ENCODE measurements around the gene P2RY8. TPM values are rescaled to one million over a fixed set of nuclear protein-coding genes. Genes with fewer than 3 reads are reported as not detected.
A peak's percentile ranks its signal among the peaks of the same experiment; 100 is the strongest.

P2RY8 gene
- polyA plus RNA-seq (2013, experiment 1 of 2) = not detected
- not detected for polyA plus RNA-seq (2013, experiment 2 of 2)

- Histone ChIP-seq H3K4ac (ENCODE audit: low read depth in 1 of 2, low read length in 2 of 2) (no peak within 1 kb of the TSS), H3K36me3 (ENCODE audit: control insufficient read depth in 1 of 2, insufficient read depth in 2 of 2, low read depth in 1 of 2, low read length in 2 of 2) (no peaks in the 10 kb centered on the region), H2BK12ac (ENCODE audit: low read length in 2 of 2) (no peak within 1 kb of the TSS), H2BK5ac (ENCODE audit: low read depth, low read length, poor library complexity, severe bottlenecking) (no peak within 1 kb of the TSS), H3K4me3 (ENCODE audit: insufficient read depth in 1 of 2, low read depth in 1 of 2, low read length in 2 of 2) (peak within 1 kb of the TSS in 1 of 2 experiments; percentile 37), H3K18ac (ENCODE audit: low read depth in 1 of 2, low read length in 2 of 2) (no peak within 1 kb of the TSS), H3K4me2 (ENCODE audit: low read length, poor library complexity, severe bottlenecking) (no peak within 1 kb of the TSS), H3K9me3 (ENCODE audit: control insufficient read depth, low read length) (no peaks in the 10 kb centered on the region), H3K79me1 (replicated peaks; ENCODE audit: low read length, poor library complexity, severe bottlenecking) (no peaks in the 10 kb centered on the region), H3K27me3 (ENCODE audit: control insufficient read depth in 1 of 2, insufficient read depth in 1 of 2, low read length in 2 of 2) (no peaks in the 10 kb centered on the region), H2AK5ac (ENCODE audit: low read length, severe bottlenecking) (no peak within 1 kb of the TSS), H3K4me1 (ENCODE audit: control insufficient read depth, insufficient read depth, low read depth, low read length) (no peaks in the 10 kb centered on the region), H3K9ac (ENCODE audit: low read length) (peak within 1 kb of the TSS; percentile 15), H2AFZ (ENCODE audit: low read depth, low read length) (no peak within 1 kb of the TSS), H3K23ac (ENCODE audit: low read length in 2 of 2) (no peak within 1 kb of the TSS), H3K14ac (ENCODE audit: low read length in 2 of 2) (no peak within 1 kb of the TSS), H3K27ac (ENCODE audit: low read length, poor library complexity, severe bottlenecking) (no peak within 1 kb of the TSS), H4K91ac (ENCODE audit: low read length) (no peak within 1 kb of the TSS), H2BK15ac (ENCODE audit: low read depth, poor library complexity, severe bottlenecking) (no peak within 1 kb of the TSS), H4K8ac (ENCODE audit: low read length) (no peak within 1 kb of the TSS), H2BK120ac (ENCODE audit: low read depth, low read length) (no peak within 1 kb of the TSS)
- no peak for DNase-seq
- WGBS = 83% methylated on average over 24 of the region's 27 CpGs
Measured at GRCh38 chrX:1537031-1537715, at the start of gene P2RY8. P2RY8 (minus strand) TSS chrX:1537185; CDS start chrX:1466558, 70,627 bp downstream.

GRCh38 chrX:1584237-1585011 is 47.4 kb upstream of the P2RY8 start:
- no peak overlapping the region for H4K91ac ChIP-seq (ENCODE audit: low read length)
- H3K23ac ChIP-seq (ENCODE audit: low read length in 2 of 2) = no peak overlapping the region
- no peak overlapping the region for H2BK12ac ChIP-seq (ENCODE audit: low read length in 2 of 2)
- no peak overlapping the region for H2AK5ac ChIP-seq (ENCODE audit: low read length, severe bottlenecking)
- no peak overlapping the region for H2AFZ ChIP-seq (ENCODE audit: low read depth, low read length)
- no peak overlapping the region for H3K4ac ChIP-seq (ENCODE audit: low read depth in 1 of 2, low read length in 2 of 2)
- no peak overlapping the region for H2BK15ac ChIP-seq (ENCODE audit: low read depth, poor library complexity, severe bottlenecking)
- H3K27ac ChIP-seq (ENCODE audit: low read length, poor library complexity, severe bottlenecking) = no peak overlapping the region
- no peaks in the 10 kb centered on the region for H3K27me3 ChIP-seq (ENCODE audit: control insufficient read depth in 1 of 2, insufficient read depth in 1 of 2, low read length in 2 of 2)
- H3K14ac ChIP-seq (ENCODE audit: low read length in 2 of 2) = no peak overlapping the region
- no peaks in the 10 kb centered on the region for H3K79me1 ChIP-seq (replicated peaks; ENCODE audit: low read length, poor library complexity, severe bottlenecking)
- no peaks in the 10 kb centered on the region for H3K9me3 ChIP-seq (ENCODE audit: control insufficient read depth, low read length)
- no peak overlapping the region for H3K9ac ChIP-seq (ENCODE audit: low read length)
- H3K4me1 ChIP-seq (ENCODE audit: control insufficient read depth, insufficient read depth, low read depth, low read length) = peaks cover 3% of the 10 kb centered on the region
- H4K8ac ChIP-seq (ENCODE audit: low read length) = no peak overlapping the region
- no peak overlapping the region for H3K4me2 ChIP-seq (ENCODE audit: low read length, poor library complexity, severe bottlenecking)
- no peak overlapping the region for H2BK120ac ChIP-seq (ENCODE audit: low read depth, low read length)
- 92% methylated on average over 6 of the region's 8 CpGs for WGBS
- no peak for DNase-seq
- H2BK5ac ChIP-seq (ENCODE audit: low read depth, low read length, poor library complexity, severe bottlenecking) = no peak overlapping the region
- no peaks in the 10 kb centered on the region for H3K36me3 ChIP-seq (ENCODE audit: control insufficient read depth in 1 of 2, insufficient read depth in 2 of 2, low read depth in 1 of 2, low read length in 2 of 2)
- no peak overlapping the region for H3K18ac ChIP-seq (ENCODE audit: low read depth in 1 of 2, low read length in 2 of 2)
- H3K4me3 ChIP-seq (ENCODE audit: insufficient read depth in 1 of 2, low read depth in 1 of 2, low read length in 2 of 2) = no peak overlapping the region

GRCh38 chrX:1582686-1583437 is 45.9 kb upstream of the P2RY8 start:
- Histone ChIP-seq H3K23ac (ENCODE audit: low read length in 2 of 2) (no peak overlapping the region), H4K8ac (ENCODE audit: low read length) (peak overlapping the region; percentile 36), H3K18ac (ENCODE audit: low read depth in 1 of 2, low read length in 2 of 2) (no peak overlapping the region), H4K91ac (ENCODE audit: low read length) (no peak overlapping the region), H3K79me1 (replicated peaks; ENCODE audit: low read length, poor library complexity, severe bottlenecking) (no peaks in the 10 kb centered on the region), H2BK15ac (ENCODE audit: low read depth, poor library complexity, severe bottlenecking) (no peak overlapping the region), H2BK12ac (ENCODE audit: low read length in 2 of 2) (no peak overlapping the region), H3K4ac (ENCODE audit: low read depth in 1 of 2, low read length in 2 of 2) (no peak overlapping the region), H3K14ac (ENCODE audit: low read length in 2 of 2) (no peak overlapping the region), H3K4me1 (ENCODE audit: control insufficient read depth, insufficient read depth, low read depth, low read length) (peaks cover 3% of the 10 kb centered on the region), H3K4me3 (ENCODE audit: insufficient read depth in 1 of 2, low read depth in 1 of 2, low read length in 2 of 2) (no peak overlapping the region), H2AFZ (ENCODE audit: low read depth, low read length) (no peak overlapping the region), H3K9ac (ENCODE audit: low read length) (no peak overlapping the region), H2BK120ac (ENCODE audit: low read depth, low read length) (no peak overlapping the region), H3K36me3 (ENCODE audit: control insufficient read depth in 1 of 2, insufficient read depth in 2 of 2, low read depth in 1 of 2, low read length in 2 of 2) (no peaks in the 10 kb centered on the region), H3K9me3 (ENCODE audit: control insufficient read depth, low read length) (no peaks in the 10 kb centered on the region), H2BK5ac (ENCODE audit: low read depth, low read length, poor library complexity, severe bottlenecking) (no peak overlapping the region), H3K4me2 (ENCODE audit: low read length, poor library complexity, severe bottlenecking) (no peak overlapping the region), H3K27ac (ENCODE audit: low read length, poor library complexity, severe bottlenecking) (no peak overlapping the region), H3K27me3 (ENCODE audit: control insufficient read depth in 1 of 2, insufficient read depth in 1 of 2, low read length in 2 of 2) (peaks cover 0 to 3% of the 10 kb centered on the region in 2 experiments), H2AK5ac (ENCODE audit: low read length, severe bottlenecking) (no peak overlapping the region)
- DNase-seq = peak; percentile 76
- 53% methylated on average over 27 of the region's 27 CpGs for WGBS

- peak; percentile 40 for DNase-seq
- Histone ChIP-seq H2BK5ac (ENCODE audit: low read depth, low read length, poor library complexity, severe bottlenecking) (no peak overlapping the region), H3K79me1 (replicated peaks; ENCODE audit: low read length, poor library complexity, severe bottlenecking) (no peaks in the 10 kb centered on the region), H3K23ac (ENCODE audit: low read length in 2 of 2) (no peak overlapping the region), H2AK5ac (ENCODE audit: low read length, severe bottlenecking) (no peak overlapping the region), H3K4me3 (ENCODE audit: insufficient read depth in 1 of 2, low read depth in 1 of 2, low read length in 2 of 2) (no peak overlapping the region), H3K14ac (ENCODE audit: low read length in 2 of 2) (no peak overlapping the region), H3K4ac (ENCODE audit: low read depth in 1 of 2, low read length in 2 of 2) (no peak overlapping the region), H3K27ac (ENCODE audit: low read length, poor library complexity, severe bottlenecking) (no peak overlapping the region), H4K8ac (ENCODE audit: low read length) (no peak overlapping the region), H2BK12ac (ENCODE audit: low read length in 2 of 2) (no peak overlapping the region), H3K36me3 (ENCODE audit: control insufficient read depth in 1 of 2, insufficient read depth in 2 of 2, low read depth in 1 of 2, low read length in 2 of 2) (no peaks in the 10 kb centered on the region), H2BK120ac (ENCODE audit: low read depth, low read length) (no peak overlapping the region), H3K4me2 (ENCODE audit: low read length, poor library complexity, severe bottlenecking) (no peak overlapping the region), H3K4me1 (ENCODE audit: control insufficient read depth, insufficient read depth, low read depth, low read length) (peaks cover 3% of the 10 kb centered on the region), H3K9me3 (ENCODE audit: control insufficient read depth, low read length) (no peaks in the 10 kb centered on the region), H3K18ac (ENCODE audit: low read depth in 1 of 2, low read length in 2 of 2) (no peak overlapping the region), H2BK15ac (ENCODE audit: low read depth, poor library complexity, severe bottlenecking) (no peak overlapping the region), H2AFZ (ENCODE audit: low read depth, low read length) (no peak overlapping the region), H4K91ac (ENCODE audit: low read length) (peak overlapping the region; percentile 15), H3K9ac (ENCODE audit: low read length) (no peak overlapping the region), H3K27me3 (ENCODE audit: control insufficient read depth in 1 of 2, insufficient read depth in 1 of 2, low read length in 2 of 2) (peaks cover 0 to 3% of the 10 kb centered on the region in 2 experiments)
- 71% methylated on average over 3 of the region's 4 CpGs for WGBS
Measured at GRCh38 chrX:1581132-1581531, 44.1 kb upstream of the P2RY8 start.

Data from mesenchymal stem cell (in vitro differentiated cells and primary cell).